ENCODE results near the gene NELL1. TPM values are rescaled to one million over a fixed set of nuclear protein-coding genes. Genes with fewer than 3 reads are reported as not detected.

The NELL1 gene
- total and polyA plus RNA-seq, 2 donors from 2014 or later = 0.31 to 14.8 TPM

- Histone ChIP-seq H3K9ac (ENCODE audit: low read length in 3 of 3) (no peak overlapping the region), H3K4me3 (ENCODE audit: low read length in 3 of 3) (no peak overlapping the region), H3K36me3 (ENCODE audit: control insufficient read depth in 2 of 3, insufficient read depth in 3 of 3, low read length in 3 of 3) (no peaks in the 10 kb centered on the region), H3K4me1 (ENCODE audit: control insufficient read depth in 2 of 3, insufficient read depth in 2 of 3, low read depth in 1 of 3, low read length in 3 of 3) (no peaks in the 10 kb centered on the region), H3K27me3 (ENCODE audit: control insufficient read depth, insufficient read depth, low read length) (no peaks in the 10 kb centered on the region), H3K9me3 (ENCODE audit: control insufficient read depth in 2 of 3, insufficient read depth in 1 of 3, low read length in 3 of 3) (peaks cover 0 to 4% (median 0%) of the 10 kb centered on the region in 3 donors), H3K27ac (ENCODE audit: low read depth in 2 of 2, low read length in 2 of 2) (no peak overlapping the region)
- intact Hi-C loops (cut with DNase I) = no loop called here
- FAIRE-seq (no peak), DNase-seq (no peak)
- no peak for TF ChIP-seq CTCF (IDR thresholded peaks at IDR 0.05; ENCODE audit: borderline replicate concordance, extremely low read depth, insufficient read depth)
Measured at GRCh38 chr11:21494946-21495345, 825.6 kb downstream of the NELL1 start.

GRCh38 chr11:21495879-21496278, 826.5 kb downstream of the NELL1 start:
- FAIRE-seq (peak; percentile 19), DNase-seq (no peak)
- no peaks in the 10 kb centered on the region for H3K36me3 ChIP-seq (ENCODE audit: control insufficient read depth in 2 of 3, insufficient read depth in 3 of 3, low read length in 3 of 3)
- no peak overlapping the region for H3K4me3 ChIP-seq (ENCODE audit: low read length in 3 of 3)
- no peaks in the 10 kb centered on the region for H3K4me1 ChIP-seq (ENCODE audit: control insufficient read depth in 2 of 3, insufficient read depth in 2 of 3, low read depth in 1 of 3, low read length in 3 of 3)
- TF ChIP-seq CTCF (IDR thresholded peaks at IDR 0.05; ENCODE audit: borderline replicate concordance, extremely low read depth, insufficient read depth) = no peak
- no peak overlapping the region for H3K9ac ChIP-seq (ENCODE audit: low read length in 3 of 3)
- intact Hi-C loops (cut with DNase I) = no loop called here
- H3K27me3 ChIP-seq (ENCODE audit: control insufficient read depth, insufficient read depth, low read length) = no peaks in the 10 kb centered on the region
- H3K9me3 ChIP-seq (ENCODE audit: control insufficient read depth in 2 of 3, insufficient read depth in 1 of 3, low read length in 3 of 3) = no peaks in the 10 kb centered on the region
- H3K27ac ChIP-seq (ENCODE audit: low read depth in 2 of 2, low read length in 2 of 2) = no peak overlapping the region

GRCh38 chr11:21501245-21501644, 831.9 kb downstream of the NELL1 start:
- Histone ChIP-seq H3K4me3 (ENCODE audit: low read length in 3 of 3) (no peak overlapping the region), H3K27ac (ENCODE audit: low read depth in 2 of 2, low read length in 2 of 2) (no peak overlapping the region), H3K4me1 (ENCODE audit: control insufficient read depth in 2 of 3, insufficient read depth in 2 of 3, low read depth in 1 of 3, low read length in 3 of 3) (no peaks in the 10 kb centered on the region), H3K27me3 (ENCODE audit: control insufficient read depth, insufficient read depth, low read length) (no peaks in the 10 kb centered on the region), H3K9ac (ENCODE audit: low read length in 3 of 3) (no peak overlapping the region), H3K36me3 (ENCODE audit: control insufficient read depth in 2 of 3, insufficient read depth in 3 of 3, low read length in 3 of 3) (no peaks in the 10 kb centered on the region), H3K9me3 (ENCODE audit: control insufficient read depth in 2 of 3, insufficient read depth in 1 of 3, low read length in 3 of 3) (no peaks in the 10 kb centered on the region)
- TF ChIP-seq CTCF (IDR thresholded peaks at IDR 0.05; ENCODE audit: borderline replicate concordance, extremely low read depth, insufficient read depth) = no peak
- intact Hi-C loops (cut with DNase I) = no loop called here
- DNase-seq (no peak), FAIRE-seq (no peak)

GRCh38 chr11:21505070-21505469, 835.7 kb downstream of the NELL1 start:
- H3K27me3 ChIP-seq (ENCODE audit: control insufficient read depth, insufficient read depth, low read length) = no peaks in the 10 kb centered on the region
- intact Hi-C loops (cut with DNase I) = no loop called here
- TF ChIP-seq CTCF (IDR thresholded peaks at IDR 0.05; ENCODE audit: borderline replicate concordance, extremely low read depth, insufficient read depth) = no peak
- no peaks in the 10 kb centered on the region for H3K36me3 ChIP-seq (ENCODE audit: control insufficient read depth in 2 of 3, insufficient read depth in 3 of 3, low read length in 3 of 3)
- H3K9me3 ChIP-seq (ENCODE audit: control insufficient read depth in 2 of 3, insufficient read depth in 1 of 3, low read length in 3 of 3) = no peaks in the 10 kb centered on the region
- no peak overlapping the region for H3K4me3 ChIP-seq (ENCODE audit: low read length in 3 of 3)
- no peaks in the 10 kb centered on the region for H3K4me1 ChIP-seq (ENCODE audit: control insufficient read depth in 2 of 3, insufficient read depth in 2 of 3, low read depth in 1 of 3, low read length in 3 of 3)
- FAIRE-seq (no peak), DNase-seq (no peak)
- no peak overlapping the region for H3K9ac ChIP-seq (ENCODE audit: low read length in 3 of 3)
- H3K27ac ChIP-seq (ENCODE audit: low read depth in 2 of 2, low read length in 2 of 2) = no peak overlapping the region

Measured in kidney (tissue), 14 donors.